Gastrocnemius medialis (tissue), 4 donors: Measurements from ENCODE around the gene ARL15.

Experiments used
- CTCF ChIP-seq, 5 experiments: fragments of 450-650 bp in 3 of 5; fragments of 200-600 bp in 2 of 5; sonication (generic) in 2 of 5; IDR thresholded peaks in 4 of 5; conservative IDR thresholded peaks in 1 of 5; 1 replicate in 4 of 5; 2 replicates in 1 of 5; pipeline ENCODE4 v1.5.1; 2016 to 2019; ENCODE audit warnings: antibody characterized with exemption in 5 of 5, mild to moderate bottlenecking in 3 of 5, moderate library complexity in 3 of 5
- POLR2A ChIP-seq, 2 donors: fragments of 450-650 bp; IDR thresholded peaks; one replicate each; pipeline ENCODE4 v1.6.1; 2017; ENCODE audit warnings: antibody characterized with exemption in 2 of 2, mild to moderate bottlenecking in 2 of 2, moderate library complexity in 2 of 2

DNA sequence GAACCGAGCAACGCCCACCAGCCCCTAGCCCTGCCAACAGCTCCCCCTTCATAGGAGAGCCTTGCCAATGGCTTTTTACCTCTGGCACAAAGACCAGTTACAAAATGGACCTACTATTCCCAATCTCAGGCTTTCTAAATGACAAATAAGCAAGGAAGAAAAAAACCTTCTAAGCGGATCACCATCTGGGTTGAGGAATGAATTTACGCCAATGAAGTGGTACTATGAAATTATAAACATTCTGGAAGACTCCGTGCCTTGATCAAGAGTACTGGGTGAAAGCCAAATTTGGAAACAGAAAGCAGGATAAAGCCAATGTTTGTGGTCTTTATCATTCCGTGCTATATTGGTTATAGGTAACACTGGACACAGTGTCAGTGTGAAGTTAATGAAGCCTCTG, 378.0 kb downstream of the ARL15 start:
- TF ChIP-seq POLR2A (IDR thresholded peaks at IDR 0.05) (no peak), CTCF (IDR thresholded peaks at IDR 0.05 in 4 of 5, conservative IDR thresholded peaks at IDR 0.05 in 1 of 5) (no peak)
